PC-3 (cell line): ENCODE measurements around the gene ADCY10. TPM values are rescaled to one million over a fixed set of nuclear protein-coding genes. Genes with fewer than 3 reads are reported as not detected.

ENCODE experiments used
- ATAC-seq: fragments of 200-7000 bp; cut with Tn5 transposase; 2 replicates; pipeline ENCODE4 v1.9.1; 2020; ENCODE audit warnings: mild to moderate bottlenecking, moderate library complexity
- BruUV-seq: library from RNA; stranded (reverse); fragments of 400-500 nt; replicated peaks from 2 replicates; lab custom pipeline; 2021; lab: Mats Ljungman, UMichigan
- CTCF ChIA-PET: fragments of 300-600 bp; sonication (Branson Sonifier 250); formaldehyde crosslinking; loops from one replicate; lab custom pipeline; 2022; ENCODE audit warnings: antibody characterized with exemption; lab: Charles Lee
- POLR2A ChIA-PET: fragments of 300-600 bp; sonication (Branson Sonifier 250); formaldehyde crosslinking; loops from one replicate; lab custom pipeline; 2022; ENCODE audit warnings: antibody characterized with exemption; ENCODE audit not compliant: unreplicated experiment; lab: Charles Lee
- DNase-seq: peaks from one replicate; pipeline ENCODE4 v3.0.0-alpha.2; 2015
- H2AFZ ChIP-seq: fragments of 300-600 bp; sonication (generic); 2 replicates; pipeline ENCODE4 v1.6.0; 2016; ENCODE audit warnings: antibody characterized with exemption, low read length
- H3F3A ChIP-seq: fragments of 300-600 bp; sonication (generic); one replicate; pipeline ENCODE4 v1.6.0; 2017; ENCODE audit warnings: antibody characterized with exemption, low read length, control low read depth, mild to moderate bottlenecking; ENCODE audit not compliant: unreplicated experiment
- H3K27ac ChIP-seq: fragments of 300-600 bp; sonication (generic); 2 replicates; pipeline ENCODE4 v1.5.1; 2016; ENCODE audit warnings: mild to moderate bottlenecking, low read length
- H3K27me3 ChIP-seq: fragments of 300-600 bp; sonication (generic); 2 replicates; pipeline ENCODE4 v1.6.1; 2016; ENCODE audit warnings: low read length, mixed read lengths
- H3K36me3 ChIP-seq: fragments of 300-600 bp; sonication (generic); 2 replicates; pipeline ENCODE4 v1.6.1; 2016; ENCODE audit warnings: low read depth, mixed run types, low read length, mixed read lengths
- H3K4me1 ChIP-seq: fragments of 300-600 bp; sonication (generic); 2 replicates; pipeline ENCODE4 v1.5.1; 2016; ENCODE audit warnings: low read length; ENCODE audit not compliant: insufficient read depth
- H3K4me2 ChIP-seq: fragments of 300-600 bp; sonication (generic); 2 replicates; pipeline ENCODE4 v1.6.0; 2016; ENCODE audit warnings: low read length
- H3K4me3 ChIP-seq: fragments of 300-600 bp; sonication (generic); 2 replicates; pipeline ENCODE4 v1.5.1; 2016; ENCODE audit warnings: mild to moderate bottlenecking, low read length, mixed read lengths
- H3K79me2 ChIP-seq: fragments of 300-600 bp; sonication (generic); 2 replicates; pipeline ENCODE4 v1.6.1; 2017; ENCODE audit warnings: low read length, mixed read lengths
- H3K9ac ChIP-seq: fragments of 300-600 bp; sonication (generic); 2 replicates; pipeline ENCODE4 v1.6.0; 2016; ENCODE audit warnings: mild to moderate bottlenecking, low read length
- H3K9me2 ChIP-seq: fragments of 300-600 bp; sonication (generic); replicated peaks from 2 replicates; pipeline ENCODE4 v1.6.1; 2016; ENCODE audit warnings: mixed run types, low read length, mixed read lengths
- H3K9me3 ChIP-seq: fragments of 300-600 bp; sonication (generic); 2 replicates; pipeline ENCODE4 v1.6.1; 2016; ENCODE audit warnings: low read length, mixed read lengths
- H4K20me1 ChIP-seq: fragments of 300-600 bp; sonication (generic); 2 replicates; pipeline ENCODE4 v1.6.1; 2016; ENCODE audit warnings: low read length, mixed read lengths
- CTCF ChIP-seq: fragments of 300-600 bp; sonication (generic); conservative IDR thresholded peaks from 2 replicates; pipeline ENCODE4 v1.5.1; 2017; ENCODE audit warnings: antibody characterized with exemption, low read depth, mild to moderate bottlenecking, low read length
- EZH2 ChIP-seq: fragments of 300-600 bp; sonication (generic); IDR thresholded peaks from one replicate; pipeline ENCODE4 v1.6.1; 2017; ENCODE audit warnings: antibody characterized with exemption, mild to moderate bottlenecking, low read length; ENCODE audit not compliant: unreplicated experiment
- EZH2phosphoT487 ChIP-seq: fragments of 300-600 bp; sonication (generic); IDR thresholded peaks from 2 replicates; pipeline ENCODE4 v1.6.1; 2018; ENCODE audit warnings: mild to moderate bottlenecking, antibody characterized with exemption, low read length, borderline replicate concordance
- intact Hi-C: fragments of 100-400 bp; cut with micrococcal nuclease; formaldehyde crosslinking; loops from 2 replicates; pipeline ENCODE4 v1.9.0; 2023
- total RNA-seq: library from RNA; depleted of rRNA; stranded (reverse); fragments of >200 nt; gene quantifications from 2 replicates; pipeline ENCODE4 v1.2.3, GENCODE V29; 2014

ADCY10 gene
- total RNA-seq, 1 experiment from 2014 or later = not detected

GRCh38 chr1:167935216-167936067 lies 21.5 kb upstream of the ADCY10 start:
- H3K4me2 ChIP-seq = peak overlapping the region; percentile 91
- no peaks in the 10 kb centered on the region for H3K9me3 ChIP-seq
- ChIA-PET CTCF (interaction anchor here (0.6 to 4.6 kb wide), 3 partner anchors 60 to 147 kb away, joined by 4 to 25 read pairs (median 4); no protein-coding TSS in a partner anchor), POLR2A (interaction anchor here (0.7 to 1.5 kb wide), 2 partner anchors 115 to 382 kb away, joined by 3 to 7 read pairs; partner anchors contain the start of gene CREG1)
- no peaks in the 10 kb centered on the region for H3F3A ChIP-seq
- BruUV-seq = TSS peak; percentile 57
- no peaks in the 10 kb centered on the region for H3K9me2 ChIP-seq
- H3K27ac ChIP-seq = peak overlapping the region; percentile 57
- TF ChIP-seq EZH2phosphoT487 (no peak), CTCF (no peak), EZH2 (no peak)
- H3K36me3 ChIP-seq = no peaks in the 10 kb centered on the region
- intact Hi-C loops = loop anchor here (1.0 to 5.0 kb wide), 6 partner anchors 132 to 713 kb away; partner anchors contain the start of genes MPZL1, POU2F1 and TIPRL
- peak overlapping the region; percentile 69 for H3K9ac ChIP-seq
- H3K4me1 ChIP-seq = peaks cover 22% of the 10 kb centered on the region
- peaks cover 82% of the 10 kb centered on the region for H3K79me2 ChIP-seq
- H4K20me1 ChIP-seq = no peaks in the 10 kb centered on the region
- peak overlapping the region; percentile 79 for H3K4me3 ChIP-seq
- ATAC-seq = peak; percentile 28
- peak; percentile 52 for DNase-seq
- peak overlapping the region; percentile 87 for H2AFZ ChIP-seq
- no peaks in the 10 kb centered on the region for H3K27me3 ChIP-seq

GRCh38 chr1:167934426-167935215 lies 20.7 kb upstream of the ADCY10 start:
- intact Hi-C loops = loop anchor here (1.0 to 5.0 kb wide), 4 partner anchors 131 to 712 kb away; partner anchors contain the start of genes POU2F1 and TIPRL

More at GRCh38 chr1:167934426-167935215, 20.7 kb upstream of the ADCY10 start:
- DNase-seq (no peak), ATAC-seq (no peak)
- peak overlapping the region; percentile 57 for H3K27ac ChIP-seq
- H3K4me3 ChIP-seq = peak overlapping the region; percentile 79
- H3K79me2 ChIP-seq = peaks cover 78% of the 10 kb centered on the region
- H3K9ac ChIP-seq = peak overlapping the region; percentile 69
- H3K36me3 ChIP-seq = no peaks in the 10 kb centered on the region
- ChIA-PET CTCF (interaction anchor here (0.5 to 4.6 kb wide), 4 partner anchors 59 to 190 kb away, joined by 3 to 25 read pairs (median 4); no protein-coding TSS in a partner anchor), POLR2A (no interaction called here)
- H4K20me1 ChIP-seq = no peaks in the 10 kb centered on the region
- no peaks in the 10 kb centered on the region for H3K27me3 ChIP-seq
- peaks cover 22% of the 10 kb centered on the region for H3K4me1 ChIP-seq
- H3K4me2 ChIP-seq = peak overlapping the region; percentile 91
- no peaks in the 10 kb centered on the region for H3K9me2 ChIP-seq
- peak overlapping the region; percentile 87 for H2AFZ ChIP-seq
- no TSS peak for BruUV-seq
- no peaks in the 10 kb centered on the region for H3F3A ChIP-seq
- no peaks in the 10 kb centered on the region for H3K9me3 ChIP-seq
- TF ChIP-seq EZH2 (no peak), CTCF (no peak), EZH2phosphoT487 (no peak)
